A673 (cell line): ENCODE measurements around the gene ODAD2. TPM values are rescaled to one million over a fixed set of nuclear protein-coding genes. Genes with fewer than 3 reads are reported as not detected.
A peak's percentile ranks its signal among the peaks of the same experiment; 100 is the strongest.

ENCODE experiments used
- Bru-seq: library from RNA; stranded (reverse); fragments of 400-500 nt; gene quantifications from one replicate; lab custom pipeline; 2021; lab: Mats Ljungman, UMichigan
- BruChase-seq, 2 experiments: library from RNA; stranded (reverse); fragments of 400-500 nt; gene quantifications; one replicate each; lab custom pipeline; 2021; lab: Mats Ljungman, UMichigan
- BruUV-seq: library from RNA; stranded (reverse); fragments of 400-500 nt; replicated peaks from 2 replicates; lab custom pipeline; 2021; lab: Mats Ljungman, UMichigan
- CTCF ChIA-PET: fragments of 300-600 bp; sonication (Branson Sonifier 250); formaldehyde crosslinking; loops from one replicate; lab custom pipeline; 2022; ENCODE audit warnings: antibody characterized with exemption; lab: Charles Lee
- POLR2A ChIA-PET: fragments of 300-600 bp; sonication (Branson Sonifier 250); formaldehyde crosslinking; loops from one replicate; lab custom pipeline; 2022; ENCODE audit warnings: antibody characterized with exemption; ENCODE audit not compliant: low non-redundant PET; lab: Charles Lee
- DNase-seq: peaks from one replicate; pipeline ENCODE4 v3.0.0-alpha.2; 2015; ENCODE audit warnings: low spot score
- H3K27ac ChIP-seq: fragments of 200-600 bp; sonication (generic); 2 replicates; pipeline ENCODE4 v1.5.1; 2016; ENCODE audit warnings: mixed run types, low read depth, mild to moderate bottlenecking, mixed read lengths, antibody characterized with exemption, low read length; ENCODE audit not compliant: poor library complexity, severe bottlenecking
- H3K27me3 ChIP-seq: fragments of 200-600 bp; sonication (generic); replicated peaks from 2 replicates; pipeline ENCODE4 v1.6.1; 2017; ENCODE audit warnings: mixed run types, low read depth, mild to moderate bottlenecking, mixed read lengths, antibody characterized with exemption, low read length; ENCODE audit not compliant: insufficient read depth, poor library complexity
- H3K36me3 ChIP-seq: fragments of 200-600 bp; sonication (generic); 2 replicates; pipeline ENCODE4 v1.6.1; 2016; ENCODE audit warnings: mixed run types, mild to moderate bottlenecking, mixed read lengths, antibody characterized with exemption, low read length; ENCODE audit not compliant: insufficient read depth, poor library complexity, severe bottlenecking
- H3K4me1 ChIP-seq: fragments of 200-600 bp; sonication (generic); 2 replicates; pipeline ENCODE4 v1.6.1; 2017; ENCODE audit warnings: mixed run types, mild to moderate bottlenecking, mixed read lengths, antibody characterized with exemption, low read length; ENCODE audit not compliant: insufficient read depth, poor library complexity, severe bottlenecking
- H3K4me3 ChIP-seq: fragments of 200-600 bp; sonication (generic); 2 replicates; pipeline ENCODE4 v1.5.1; 2016; ENCODE audit warnings: low read depth, mixed run types, mild to moderate bottlenecking, mixed read lengths, low read length; ENCODE audit not compliant: poor library complexity, severe bottlenecking
- H3K9me3 ChIP-seq: fragments of 200-600 bp; sonication (generic); 2 replicates; pipeline ENCODE4 v1.6.1; 2016; ENCODE audit warnings: mixed run types, low read depth, mild to moderate bottlenecking, mixed read lengths, antibody characterized with exemption, low read length; ENCODE audit not compliant: poor library complexity, severe bottlenecking
- EZH2 ChIP-seq: fragments of 200-600 bp; sonication (generic); IDR thresholded peaks from 2 replicates; pipeline ENCODE4 v1.6.1; 2017; ENCODE audit warnings: borderline replicate concordance, low read depth, mild to moderate bottlenecking, mixed read lengths, antibody characterized with exemption, low read length; ENCODE audit not compliant: poor library complexity, severe bottlenecking
- intact Hi-C: fragments of 100-400 bp; cut with micrococcal nuclease; formaldehyde crosslinking; loops from one replicate; pipeline ENCODE4 v1.10.0; 2022; ENCODE audit not compliant: unreplicated experiment
- long read RNA-seq: library from polyadenylated mRNA; stranded (forward); transcript quantifications from one replicate; pipeline ENCODE4 v2.0.0, GENCODE V29; 2022
- total RNA-seq: library from RNA; stranded (reverse); gene quantifications from 2 replicates; pipeline ENCODE4 v1.2.3, GENCODE V29; 2021
- TF ChIP-seq, protein P1 (sequence below): fragments of 300-800, 200-600 bp; sonication (generic); conservative IDR thresholded peaks from 2 replicates; pipeline ENCODE4 v1.5.1; 2017; ENCODE audit warnings: low read depth, mild to moderate bottlenecking, antibody characterized with exemption, low read length, moderate library complexity, mixed read lengths

The ODAD2 gene, protein sequence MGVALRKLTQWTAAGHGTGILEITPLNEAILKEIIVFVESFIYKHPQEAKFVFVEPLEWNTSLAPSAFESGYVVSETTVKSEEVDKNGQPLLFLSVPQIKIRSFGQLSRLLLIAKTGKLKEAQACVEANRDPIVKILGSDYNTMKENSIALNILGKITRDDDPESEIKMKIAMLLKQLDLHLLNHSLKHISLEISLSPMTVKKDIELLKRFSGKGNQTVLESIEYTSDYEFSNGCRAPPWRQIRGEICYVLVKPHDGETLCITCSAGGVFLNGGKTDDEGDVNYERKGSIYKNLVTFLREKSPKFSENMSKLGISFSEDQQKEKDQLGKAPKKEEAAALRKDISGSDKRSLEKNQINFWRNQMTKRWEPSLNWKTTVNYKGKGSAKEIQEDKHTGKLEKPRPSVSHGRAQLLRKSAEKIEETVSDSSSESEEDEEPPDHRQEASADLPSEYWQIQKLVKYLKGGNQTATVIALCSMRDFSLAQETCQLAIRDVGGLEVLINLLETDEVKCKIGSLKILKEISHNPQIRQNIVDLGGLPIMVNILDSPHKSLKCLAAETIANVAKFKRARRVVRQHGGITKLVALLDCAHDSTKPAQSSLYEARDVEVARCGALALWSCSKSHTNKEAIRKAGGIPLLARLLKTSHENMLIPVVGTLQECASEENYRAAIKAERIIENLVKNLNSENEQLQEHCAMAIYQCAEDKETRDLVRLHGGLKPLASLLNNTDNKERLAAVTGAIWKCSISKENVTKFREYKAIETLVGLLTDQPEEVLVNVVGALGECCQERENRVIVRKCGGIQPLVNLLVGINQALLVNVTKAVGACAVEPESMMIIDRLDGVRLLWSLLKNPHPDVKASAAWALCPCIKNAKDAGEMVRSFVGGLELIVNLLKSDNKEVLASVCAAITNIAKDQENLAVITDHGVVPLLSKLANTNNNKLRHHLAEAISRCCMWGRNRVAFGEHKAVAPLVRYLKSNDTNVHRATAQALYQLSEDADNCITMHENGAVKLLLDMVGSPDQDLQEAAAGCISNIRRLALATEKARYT
- total RNA-seq (1.2 and 3.2 TPM in 2 replicates), Bru-seq, nascent RNA (percentile 28 among the genes with signal in this experiment), BruChase-seq, experiment 1, labeled RNA remaining after a 2-hour chase (percentile 31 among the genes with signal in this experiment), BruChase-seq, experiment 2, labeled RNA remaining after a 6-hour chase (percentile 22 among the genes with signal in this experiment)
- long read RNA-seq, partial matches to known transcripts: 2 of 2 reads
- long read RNA-seq, other reads (novel, unspliced or antisense): 0 of 2 reads

DNA sequence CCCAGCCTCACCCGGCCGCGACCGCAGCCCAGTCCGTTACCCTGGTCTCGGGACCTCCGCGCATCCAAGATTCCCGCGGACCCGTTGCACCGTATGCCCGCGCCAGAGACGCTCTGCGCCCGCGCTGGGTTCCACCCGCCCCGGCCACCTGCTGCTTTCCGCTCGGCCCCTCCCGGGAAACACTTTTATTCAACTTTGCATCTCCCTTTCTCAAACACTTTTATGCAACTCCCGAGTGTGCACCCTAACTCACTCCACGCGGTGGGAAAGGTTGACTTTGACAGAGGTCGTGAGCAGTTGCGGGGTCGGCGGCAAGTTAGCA, at the start of gene ODAD2:
Gene ODAD2, minus strand, starts transcription at position 126 of the 322 bp plus-strand sequence. CDS start 3,937 bp downstream, outside the sequence.
- Histone ChIP-seq H3K4me3 (peak within 1 kb of the TSS; percentile 51), H3K27ac (no peak within 1 kb of the TSS), H3K27me3 (peaks cover 56% of the 10 kb centered on the region), H3K9me3 (no peaks in the 10 kb centered on the region), H3K36me3 (no peaks in the 10 kb centered on the region), H3K4me1 (no peaks in the 10 kb centered on the region)
- BruUV-seq: no TSS peak
- ChIA-PET POLR2A (no interaction called here), CTCF (no interaction called here)
- peak; percentile 3 for DNase-seq
- intact Hi-C loops: no loop called here
- TF ChIP-seq, protein P1, sequence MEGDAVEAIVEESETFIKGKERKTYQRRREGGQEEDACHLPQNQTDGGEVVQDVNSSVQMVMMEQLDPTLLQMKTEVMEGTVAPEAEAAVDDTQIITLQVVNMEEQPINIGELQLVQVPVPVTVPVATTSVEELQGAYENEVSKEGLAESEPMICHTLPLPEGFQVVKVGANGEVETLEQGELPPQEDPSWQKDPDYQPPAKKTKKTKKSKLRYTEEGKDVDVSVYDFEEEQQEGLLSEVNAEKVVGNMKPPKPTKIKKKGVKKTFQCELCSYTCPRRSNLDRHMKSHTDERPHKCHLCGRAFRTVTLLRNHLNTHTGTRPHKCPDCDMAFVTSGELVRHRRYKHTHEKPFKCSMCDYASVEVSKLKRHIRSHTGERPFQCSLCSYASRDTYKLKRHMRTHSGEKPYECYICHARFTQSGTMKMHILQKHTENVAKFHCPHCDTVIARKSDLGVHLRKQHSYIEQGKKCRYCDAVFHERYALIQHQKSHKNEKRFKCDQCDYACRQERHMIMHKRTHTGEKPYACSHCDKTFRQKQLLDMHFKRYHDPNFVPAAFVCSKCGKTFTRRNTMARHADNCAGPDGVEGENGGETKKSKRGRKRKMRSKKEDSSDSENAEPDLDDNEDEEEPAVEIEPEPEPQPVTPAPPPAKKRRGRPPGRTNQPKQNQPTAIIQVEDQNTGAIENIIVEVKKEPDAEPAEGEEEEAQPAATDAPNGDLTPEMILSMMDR: no peak
- no peak for TF ChIP-seq EZH2

DNA sequence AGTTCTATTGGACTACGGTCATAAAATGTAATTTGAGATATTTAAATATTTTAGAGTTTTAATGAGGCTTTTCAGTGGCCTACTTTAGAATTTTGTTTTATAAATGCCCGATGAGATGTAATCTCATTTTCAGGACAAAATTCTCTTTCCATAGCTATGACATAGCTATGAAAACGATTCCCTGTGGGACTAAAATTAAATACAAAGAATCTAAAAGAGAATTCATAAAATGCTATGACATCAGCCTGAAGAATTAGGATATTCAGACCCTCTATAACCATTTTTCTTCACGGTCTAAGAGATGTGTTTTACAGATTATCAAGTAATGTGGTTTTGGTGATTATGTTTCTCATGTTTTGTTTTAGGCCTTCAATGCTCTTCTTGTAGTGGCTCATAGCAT, 48.2 kb upstream of the ODAD2 start:
- Histone ChIP-seq H3K27ac (no peak overlapping the region), H3K4me1 (no peaks in the 10 kb centered on the region), H3K36me3 (no peaks in the 10 kb centered on the region), H3K4me3 (no peak overlapping the region), H3K9me3 (no peaks in the 10 kb centered on the region), H3K27me3 (no peaks in the 10 kb centered on the region)
- DNase-seq: peak; percentile 6
- intact Hi-C loops: no loop called here
- ChIA-PET CTCF (no interaction called here), POLR2A (no interaction called here)
- no peak for TF ChIP-seq EZH2
- TF ChIP-seq, protein P1: no peak
- BruUV-seq: no TSS peak

DNA sequence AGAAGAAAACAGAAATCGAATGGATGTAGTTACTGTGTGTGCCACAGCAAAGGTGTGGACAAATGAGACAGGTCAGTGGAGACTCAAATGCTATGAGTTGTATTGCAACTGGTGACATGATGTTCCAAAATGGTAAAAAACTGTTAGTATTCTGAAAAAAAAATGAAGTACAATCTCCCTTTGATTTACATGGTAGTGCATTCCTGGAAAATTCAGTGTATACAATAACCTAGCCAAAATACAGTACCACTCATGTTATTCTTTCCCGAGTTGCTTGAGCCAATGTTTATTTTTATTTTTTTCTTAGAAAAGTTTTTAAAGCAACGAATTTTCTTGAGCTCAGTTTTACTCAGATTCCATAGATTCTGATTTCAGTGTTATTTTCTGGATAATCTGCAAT, 47.7 kb upstream of the ODAD2 start:
- H3K4me3 ChIP-seq: no peak overlapping the region
- no peaks in the 10 kb centered on the region for H3K27me3 ChIP-seq
- TF ChIP-seq, protein P1: no peak
- TF ChIP-seq EZH2: no peak
- DNase-seq: no peak
- H3K27ac ChIP-seq: no peak overlapping the region
- no TSS peak for BruUV-seq
- intact Hi-C loops: no loop called here
- H3K36me3 ChIP-seq: no peaks in the 10 kb centered on the region
- H3K4me1 ChIP-seq: no peaks in the 10 kb centered on the region
- ChIA-PET CTCF (no interaction called here), POLR2A (no interaction called here)
- H3K9me3 ChIP-seq: no peaks in the 10 kb centered on the region
